ENCODE results near the gene STX2. TPM values are rescaled to one million over a fixed set of nuclear protein-coding genes. Genes with fewer than 3 reads are reported as not detected.
"Not testable (repeated sequence)": the region's sequence is repeated elsewhere in the genome, so short reads cannot be mapped to it uniquely, and the experiment has no call there.

The STX2 gene
- 20.4 TPM for total RNA-seq
- polyA plus RNA-seq (ENCODE audit: insufficient read depth, low read depth, low replicate concordance) = 10.1 TPM
- long read RNA-seq, donor 1, partial matches to known transcripts = 0 of 3 reads
- long read RNA-seq, donor 1, other reads (novel, unspliced or antisense) = 0 of 3 reads
- long read RNA-seq, donor 2, partial matches to known transcripts = 0 of 2 reads
- long read RNA-seq, donor 2, other reads (novel, unspliced or antisense) = 0 of 2 reads
- long read RNA-seq, donor 3, partial matches to known transcripts = 20 of 27 reads
- long read RNA-seq, donor 3, other reads (novel, unspliced or antisense) = 0 of 27 reads
- long read RNA-seq, donor 4, partial matches to known transcripts = 0 of 6 reads
- long read RNA-seq, donor 4, other reads (novel, unspliced or antisense) = 0 of 6 reads
- long read RNA-seq, donor 5 = 0 reads
- long read RNA-seq, donor 6, partial matches to known transcripts = 0 of 3 reads
- long read RNA-seq, donor 6, other reads (novel, unspliced or antisense) = 0 of 3 reads
- long read RNA-seq, donor 7, transcript STX2-203 (11 exons, 2,151 nt) = major isoform, 7 of 24 reads
- long read RNA-seq, donor 7, partial matches to known transcripts = 5 of 24 reads
- long read RNA-seq, donor 7, other reads (novel, unspliced or antisense) = 9 of 24 reads
- long read RNA-seq, donor 8, partial matches to known transcripts = 0 of 5 reads
- long read RNA-seq, donor 8, other reads (novel, unspliced or antisense) = 0 of 5 reads
- long read RNA-seq, donor 9, partial matches to known transcripts = 0 of 2 reads
- long read RNA-seq, donor 9, other reads (novel, unspliced or antisense) = 0 of 2 reads
- long read RNA-seq, donor 10, partial matches to known transcripts = 24 of 30 reads
- long read RNA-seq, donor 10, other reads (novel, unspliced or antisense) = 0 of 30 reads

GRCh38 chr12:130838951-130839769, at the start of gene STX2:
STX2 (minus strand) TSS chr12:130839250; CDS start chr12:130839099, 151 bp downstream.
- Histone ChIP-seq H3K4me1 (ENCODE audit: control insufficient read depth in 2 of 3, insufficient read depth in 2 of 3, low read depth in 1 of 3, low read length in 3 of 3) (peaks cover 0 to 9% (median 6%) of the 10 kb centered on the region in 3 donors), H3K27me3 (ENCODE audit: control insufficient read depth, insufficient read depth, low read length) (no peaks in the 10 kb centered on the region), H3K9ac (ENCODE audit: low read length in 3 of 3) (peak within 1 kb of the TSS; percentile 10 to 63 (median 59)), H3K9me3 (ENCODE audit: control insufficient read depth in 2 of 3, insufficient read depth in 1 of 3, low read length in 3 of 3) (no peaks in the 10 kb centered on the region), H3K4me3 (ENCODE audit: low read length in 3 of 3) (peak within 1 kb of the TSS; percentile 34 to 73 (median 71)), H3K36me3 (ENCODE audit: control insufficient read depth in 2 of 3, insufficient read depth in 3 of 3, low read length in 3 of 3) (no peaks in the 10 kb centered on the region), H3K27ac (ENCODE audit: low read depth in 2 of 2, low read length in 2 of 2) (peak within 1 kb of the TSS in 1 of 2 donors; percentile 41)
- no peak for FAIRE-seq
- peak; percentile 88 to 95 (median 93) for DNase-seq
- intact Hi-C loops (cut with DNase I) = no loop called here
- TF ChIP-seq CTCF (IDR thresholded peaks at IDR 0.05; ENCODE audit: borderline replicate concordance, extremely low read depth, insufficient read depth) = peak; percentile 16

DNA sequence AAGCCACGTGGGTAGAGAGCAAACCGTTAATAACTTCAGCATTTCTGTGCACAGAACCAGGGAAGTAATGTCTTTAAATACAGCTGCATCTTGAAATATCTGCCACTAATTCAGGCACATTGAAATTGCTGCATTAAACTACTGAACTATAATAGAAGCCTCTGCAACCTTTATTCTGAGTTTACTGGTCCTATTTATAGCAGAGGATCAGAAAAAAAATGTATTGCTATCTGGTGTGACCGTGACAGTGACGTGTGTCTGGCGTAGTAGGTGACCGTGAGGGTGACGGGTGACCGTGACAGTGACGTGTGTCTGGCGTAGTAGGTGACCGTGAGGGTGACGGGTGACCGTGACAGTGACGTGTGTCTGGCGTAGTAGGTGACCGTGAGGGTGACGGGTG, 48.1 kb upstream of the STX2 start:
- intact Hi-C loops (cut with DNase I) = not testable (repeated sequence)

DNA sequence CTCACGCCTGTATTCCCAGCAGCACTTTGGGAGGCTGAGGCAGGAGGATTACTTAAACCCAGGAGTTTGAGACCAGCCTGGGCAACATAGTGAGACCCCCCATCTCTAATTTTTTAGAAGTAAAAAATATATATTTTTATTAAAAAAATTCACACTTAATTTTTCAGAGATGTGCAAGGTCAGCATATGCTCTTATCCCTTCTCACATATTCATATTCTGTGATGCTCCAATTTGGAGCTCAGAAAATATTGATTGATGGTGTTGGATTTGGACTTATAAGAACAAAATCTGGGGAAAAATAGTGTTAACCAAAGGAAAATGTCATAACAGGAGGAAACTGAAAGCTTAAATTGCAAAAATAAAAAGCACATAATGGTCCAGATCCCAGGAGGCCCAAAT, 42.5 kb upstream of the STX2 start:
- H3K4me1 ChIP-seq (ENCODE audit: control insufficient read depth in 2 of 3, insufficient read depth in 2 of 3, low read depth in 1 of 3, low read length in 3 of 3) = peaks cover 0 to 5% (median 3%) of the 10 kb centered on the region in 3 donors
- no peak for TF ChIP-seq CTCF (IDR thresholded peaks at IDR 0.05; ENCODE audit: borderline replicate concordance, extremely low read depth, insufficient read depth)
- DNase-seq (no peak), FAIRE-seq (no peak)
- intact Hi-C loops (cut with DNase I) = no loop called here
- H3K27me3 ChIP-seq (ENCODE audit: control insufficient read depth, insufficient read depth, low read length) = no peaks in the 10 kb centered on the region
- H3K4me3 ChIP-seq (ENCODE audit: low read length in 3 of 3) = no peak overlapping the region
- peaks cover 0 to 7% (median 3%) of the 10 kb centered on the region in 3 donors for H3K36me3 ChIP-seq (ENCODE audit: control insufficient read depth in 2 of 3, insufficient read depth in 3 of 3, low read length in 3 of 3)
- no peak overlapping the region for H3K9ac ChIP-seq (ENCODE audit: low read length in 3 of 3)
- H3K27ac ChIP-seq (ENCODE audit: low read depth in 2 of 2, low read length in 2 of 2) = no peak overlapping the region
- no peaks in the 10 kb centered on the region for H3K9me3 ChIP-seq (ENCODE audit: control insufficient read depth in 2 of 3, insufficient read depth in 1 of 3, low read length in 3 of 3)

More for the DNA sequence above, 48.1 kb upstream of the STX2 start:
- H3K36me3 ChIP-seq (ENCODE audit: control insufficient read depth in 2 of 3, insufficient read depth in 3 of 3, low read length in 3 of 3); H3K9me3 ChIP-seq (ENCODE audit: control insufficient read depth in 2 of 3, insufficient read depth in 1 of 3, low read length in 3 of 3); H3K9ac ChIP-seq (ENCODE audit: low read length in 3 of 3); H3K4me3 ChIP-seq (ENCODE audit: low read length in 3 of 3); H3K27ac ChIP-seq (ENCODE audit: low read depth in 2 of 2, low read length in 2 of 2); H3K4me1 ChIP-seq (ENCODE audit: control insufficient read depth in 2 of 3, insufficient read depth in 2 of 3, low read depth in 1 of 3, low read length in 3 of 3); H3K27me3 ChIP-seq (ENCODE audit: control insufficient read depth, insufficient read depth, low read length); DNase-seq; FAIRE-seq: not testable (repeated sequence)
